Thyroid gland (tissue), 4 donors: ENCODE measurements around the gene TFCP2L1. TPM values are rescaled to one million over a fixed set of nuclear protein-coding genes. Genes with fewer than 3 reads are reported as not detected.

Experiments used
- DNase-seq, 2 donors: peaks; one replicate each; pipeline ENCODE4 v3.0.0-alpha.2; 2019
- H3K27ac ChIP-seq, 3 donors: fragments of 200-600 bp; sonication (generic); 1 replicate in 2 of 3; 2 replicates in 1 of 3; pipeline ENCODE4 v1.5.1; 2016 to 2019; ENCODE audit warnings: mild to moderate bottlenecking in 1 of 3, moderate library complexity in 1 of 3
- H3K27me3 ChIP-seq: fragments of 200-600 bp; sonication (generic); one replicate; pipeline ENCODE4 v1.5.1; 2019
- H3K36me3 ChIP-seq, 2 donors: fragments of 200-600 bp; sonication (generic); one replicate each; pipeline ENCODE4 v1.5.1; 2016 to 2019
- H3K4me1 ChIP-seq, 2 donors: fragments of 200-600 bp; sonication (generic); one replicate each; pipeline ENCODE4 v1.5.1; 2017 to 2019
- H3K4me3 ChIP-seq, 3 donors: fragments of 200-600 bp; sonication (generic); replicated peaks in 1 of 3; 1 replicate in 2 of 3; 2 replicates in 1 of 3; pipeline ENCODE4 v1.5.1; 2016; ENCODE audit warnings: mild to moderate bottlenecking in 1 of 3
- H3K9me3 ChIP-seq: fragments of 200-600 bp; sonication (generic); one replicate; pipeline ENCODE4 v1.5.1; 2017
- POLR2A ChIP-seq, 2 donors: fragments of 450-650 bp; IDR thresholded peaks; one replicate each; pipeline ENCODE4 v1.6.1; 2017; ENCODE audit warnings: antibody characterized with exemption in 2 of 2, mild to moderate bottlenecking in 2 of 2, moderate library complexity in 1 of 2
- WGBS, 2 donors: methylation state at CpG; one replicate each; pipeline ENCODE4 v1.1.5; 2017; 5-methylcytosine and 5-hydroxymethylcytosine counted together
- intact Hi-C: fragments of 100-400 bp; cut with DNase I; formaldehyde crosslinking; loops from one replicate; pipeline ENCODE4 v1.15.1; 2023
- total RNA-seq, 4 donors: library from RNA; depleted of rRNA; stranded (reverse); fragments of >200 nt; gene quantifications; one replicate each; pipeline ENCODE4 v1.2.3, GENCODE V29; 2016
- TF ChIP-seq, protein P1 (sequence below), 6 experiments: fragments of 200-600 bp in 3 of 6; fragments of 450-650 bp in 3 of 6; sonication (generic) in 3 of 6; IDR thresholded peaks; one replicate each; pipeline ENCODE4 v1.5.1; 2016 to 2019; ENCODE audit warnings: antibody characterized with exemption in 6 of 6, mild to moderate bottlenecking in 2 of 6, inconsistent platforms in 1 of 6, moderate library complexity in 1 of 6

TFCP2L1 gene
- total RNA-seq, 4 donors from 2014 or later: 97.4 to 188 (median 146) TPM

- H3K36me3 ChIP-seq: peaks cover 0 to 10% of the 10 kb centered on the region in 2 donors
- no peaks in the 10 kb centered on the region for H3K27me3 ChIP-seq
- DNase-seq: peak in 1 of 2 donors; percentile 1
- TF ChIP-seq, protein P1, sequence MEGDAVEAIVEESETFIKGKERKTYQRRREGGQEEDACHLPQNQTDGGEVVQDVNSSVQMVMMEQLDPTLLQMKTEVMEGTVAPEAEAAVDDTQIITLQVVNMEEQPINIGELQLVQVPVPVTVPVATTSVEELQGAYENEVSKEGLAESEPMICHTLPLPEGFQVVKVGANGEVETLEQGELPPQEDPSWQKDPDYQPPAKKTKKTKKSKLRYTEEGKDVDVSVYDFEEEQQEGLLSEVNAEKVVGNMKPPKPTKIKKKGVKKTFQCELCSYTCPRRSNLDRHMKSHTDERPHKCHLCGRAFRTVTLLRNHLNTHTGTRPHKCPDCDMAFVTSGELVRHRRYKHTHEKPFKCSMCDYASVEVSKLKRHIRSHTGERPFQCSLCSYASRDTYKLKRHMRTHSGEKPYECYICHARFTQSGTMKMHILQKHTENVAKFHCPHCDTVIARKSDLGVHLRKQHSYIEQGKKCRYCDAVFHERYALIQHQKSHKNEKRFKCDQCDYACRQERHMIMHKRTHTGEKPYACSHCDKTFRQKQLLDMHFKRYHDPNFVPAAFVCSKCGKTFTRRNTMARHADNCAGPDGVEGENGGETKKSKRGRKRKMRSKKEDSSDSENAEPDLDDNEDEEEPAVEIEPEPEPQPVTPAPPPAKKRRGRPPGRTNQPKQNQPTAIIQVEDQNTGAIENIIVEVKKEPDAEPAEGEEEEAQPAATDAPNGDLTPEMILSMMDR (IDR thresholded peaks at IDR 0.05): no peak
- TF ChIP-seq POLR2A (IDR thresholded peaks at IDR 0.05): no peak
- no peak overlapping the region for H3K4me3 ChIP-seq
- H3K27ac ChIP-seq: no peak overlapping the region
- H3K9me3 ChIP-seq: no peaks in the 10 kb centered on the region
- intact Hi-C loops: no loop called here
- H3K4me1 ChIP-seq: peaks cover 33 to 50% of the 10 kb centered on the region in 2 donors
- WGBS, 2 donors: 93 to 96% methylated on average over 12 of the region's 12 CpGs
Measured at GRCh38 chr2:121253021-121253673, 31.9 kb downstream of the TFCP2L1 start.

GRCh38 chr2:121251497-121251896 lies 33.5 kb downstream of the TFCP2L1 start:
- H3K9me3 ChIP-seq: no peaks in the 10 kb centered on the region
- no peak for DNase-seq
- peaks cover 21 to 37% of the 10 kb centered on the region in 2 donors for H3K4me1 ChIP-seq
- H3K27ac ChIP-seq: no peak overlapping the region
- H3K36me3 ChIP-seq: peaks cover 7 to 19% of the 10 kb centered on the region in 2 donors
- no peaks in the 10 kb centered on the region for H3K27me3 ChIP-seq
- WGBS, 2 donors: 76 to 77% methylated on average over 1 of the region's 1 CpG
- intact Hi-C loops: no loop called here
- H3K4me3 ChIP-seq: no peak overlapping the region
- no peak for TF ChIP-seq POLR2A (IDR thresholded peaks at IDR 0.05)
- TF ChIP-seq, protein P1 (IDR thresholded peaks at IDR 0.05): no peak

GRCh38 chr2:121248766-121249343 lies 36.1 kb downstream of the TFCP2L1 start:
- H3K4me1 ChIP-seq: peaks cover 4 to 14% of the 10 kb centered on the region in 2 donors
- H3K27ac ChIP-seq: no peak overlapping the region
- 88 to 94% methylated on average over 14 to 18 of the region's 18 CpGs for WGBS, 2 donors
- H3K9me3 ChIP-seq: no peaks in the 10 kb centered on the region
- peaks cover 30 to 46% of the 10 kb centered on the region in 2 donors for H3K36me3 ChIP-seq
- H3K27me3 ChIP-seq: no peaks in the 10 kb centered on the region
- no peak overlapping the region for H3K4me3 ChIP-seq
- TF ChIP-seq, protein P1 (IDR thresholded peaks at IDR 0.05): no peak
- TF ChIP-seq POLR2A (IDR thresholded peaks at IDR 0.05): no peak
- DNase-seq: no peak
- intact Hi-C loops: no loop called here

- TF ChIP-seq, protein P1 (IDR thresholded peaks at IDR 0.05): no peak
- no peak for TF ChIP-seq POLR2A (IDR thresholded peaks at IDR 0.05)
- H3K4me1 ChIP-seq: peaks cover 6 to 12% of the 10 kb centered on the region in 2 donors
- H3K9me3 ChIP-seq: no peaks in the 10 kb centered on the region
- no peaks in the 10 kb centered on the region for H3K27me3 ChIP-seq
- H3K4me3 ChIP-seq: no peak overlapping the region
- intact Hi-C loops: no loop called here
- peaks cover 30 to 53% of the 10 kb centered on the region in 2 donors for H3K36me3 ChIP-seq
- 82 to 89% methylated on average over 5 of the region's 5 CpGs for WGBS, 2 donors
- no peak for DNase-seq
- no peak overlapping the region for H3K27ac ChIP-seq
Measured at GRCh38 chr2:121247971-121248370, 37.0 kb downstream of the TFCP2L1 start.

DNA sequence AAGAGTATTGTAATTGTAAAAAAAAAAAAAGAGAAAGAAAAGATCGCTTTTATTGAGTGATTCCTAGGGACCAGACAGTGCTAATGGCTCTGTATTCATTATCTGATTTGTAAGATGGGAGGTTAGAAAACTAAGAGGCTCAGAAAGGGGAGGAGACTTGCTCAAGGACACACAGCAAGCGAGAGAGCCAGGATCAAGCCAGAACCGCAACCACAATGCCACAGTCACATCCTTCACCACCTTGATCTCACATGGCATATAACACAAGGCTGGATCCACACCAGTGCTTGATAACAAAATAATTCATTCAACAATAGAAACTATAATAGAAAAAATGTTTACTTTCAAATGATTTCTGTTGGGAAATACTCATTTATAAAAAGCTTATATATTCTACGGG lies 37.5 kb downstream of the TFCP2L1 start:
- 89 to 91% methylated on average over 4 of the region's 4 CpGs for WGBS, 2 donors
- no peaks in the 10 kb centered on the region for H3K27me3 ChIP-seq
- TF ChIP-seq, protein P1 (IDR thresholded peaks at IDR 0.05): no peak
- TF ChIP-seq POLR2A (IDR thresholded peaks at IDR 0.05): no peak
- H3K27ac ChIP-seq: no peak overlapping the region
- no peaks in the 10 kb centered on the region for H3K9me3 ChIP-seq
- DNase-seq: no peak
- H3K4me3 ChIP-seq: no peak overlapping the region
- H3K4me1 ChIP-seq: peaks cover 10 to 17% of the 10 kb centered on the region in 2 donors
- intact Hi-C loops: no loop called here
- peaks cover 30 to 53% of the 10 kb centered on the region in 2 donors for H3K36me3 ChIP-seq
